WI38 (cell line): ENCODE data around the gene LRRC7.

Experiments
- H3K4me3 ChIP-seq: 2 replicates; pipeline ENCODE4 v1.5.1; 2011; ENCODE audit warnings: low read depth, mild to moderate bottlenecking, control low read depth, low read length
- TF ChIP-seq, protein P1 (sequence below): IDR thresholded peaks from 2 replicates; pipeline ENCODE4 v1.5.1; 2012; ENCODE audit warnings: low read depth, mild to moderate bottlenecking, control low read depth, low read length

LRRC7 gene

DNA sequence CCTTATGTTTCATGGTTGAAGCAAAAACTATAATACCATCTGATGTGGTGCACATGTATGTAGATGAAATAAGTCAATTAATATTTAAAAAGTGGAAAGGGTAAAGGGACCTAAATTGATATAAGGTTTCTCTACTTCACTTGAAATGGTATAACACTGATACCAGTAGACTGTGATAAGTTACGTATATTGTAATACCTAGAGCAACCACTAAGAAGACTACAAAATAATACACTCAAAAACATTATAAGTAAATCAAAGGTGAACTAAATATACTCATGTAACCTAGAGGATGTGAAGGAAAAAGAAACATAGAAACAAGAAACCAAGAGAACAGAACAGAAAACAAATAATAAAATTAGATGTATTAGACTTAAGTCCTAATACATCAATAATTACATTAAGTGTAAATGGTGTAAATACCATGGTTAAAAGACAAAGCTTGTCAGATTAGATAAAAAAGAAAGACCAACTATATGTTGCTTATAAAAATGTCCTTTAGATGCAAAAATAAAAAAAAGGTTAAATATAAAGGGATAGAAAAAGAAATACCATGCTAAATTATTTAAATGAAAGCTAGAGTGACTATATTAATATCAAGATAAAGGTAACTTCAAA, 118.8 kb downstream of the LRRC7 start:
- H3K4me3 ChIP-seq = no peak overlapping the region
- TF ChIP-seq, protein P1, sequence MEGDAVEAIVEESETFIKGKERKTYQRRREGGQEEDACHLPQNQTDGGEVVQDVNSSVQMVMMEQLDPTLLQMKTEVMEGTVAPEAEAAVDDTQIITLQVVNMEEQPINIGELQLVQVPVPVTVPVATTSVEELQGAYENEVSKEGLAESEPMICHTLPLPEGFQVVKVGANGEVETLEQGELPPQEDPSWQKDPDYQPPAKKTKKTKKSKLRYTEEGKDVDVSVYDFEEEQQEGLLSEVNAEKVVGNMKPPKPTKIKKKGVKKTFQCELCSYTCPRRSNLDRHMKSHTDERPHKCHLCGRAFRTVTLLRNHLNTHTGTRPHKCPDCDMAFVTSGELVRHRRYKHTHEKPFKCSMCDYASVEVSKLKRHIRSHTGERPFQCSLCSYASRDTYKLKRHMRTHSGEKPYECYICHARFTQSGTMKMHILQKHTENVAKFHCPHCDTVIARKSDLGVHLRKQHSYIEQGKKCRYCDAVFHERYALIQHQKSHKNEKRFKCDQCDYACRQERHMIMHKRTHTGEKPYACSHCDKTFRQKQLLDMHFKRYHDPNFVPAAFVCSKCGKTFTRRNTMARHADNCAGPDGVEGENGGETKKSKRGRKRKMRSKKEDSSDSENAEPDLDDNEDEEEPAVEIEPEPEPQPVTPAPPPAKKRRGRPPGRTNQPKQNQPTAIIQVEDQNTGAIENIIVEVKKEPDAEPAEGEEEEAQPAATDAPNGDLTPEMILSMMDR = no peak

DNA sequence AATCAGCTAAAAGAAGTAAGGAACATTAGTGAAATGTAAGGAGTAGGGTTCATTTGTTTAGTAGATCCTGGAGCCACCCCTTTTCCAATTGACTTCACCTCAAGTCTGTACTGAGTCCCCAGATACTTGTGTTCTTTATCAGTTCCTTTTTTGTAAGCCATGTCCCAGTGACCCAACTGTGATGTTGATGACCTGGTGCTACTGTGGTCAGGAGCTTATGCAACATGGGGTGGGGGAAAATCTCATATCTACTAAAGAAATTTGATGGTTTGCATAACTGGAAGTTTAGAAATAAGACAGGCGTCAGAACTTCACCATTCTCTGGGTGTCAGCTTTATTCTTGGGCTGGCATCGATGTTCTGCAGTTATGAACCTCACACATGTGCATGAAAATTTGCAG, 120.5 kb downstream of the LRRC7 start:
- H3K4me3 ChIP-seq = no peak overlapping the region
- TF ChIP-seq, protein P1 = no peak

DNA sequence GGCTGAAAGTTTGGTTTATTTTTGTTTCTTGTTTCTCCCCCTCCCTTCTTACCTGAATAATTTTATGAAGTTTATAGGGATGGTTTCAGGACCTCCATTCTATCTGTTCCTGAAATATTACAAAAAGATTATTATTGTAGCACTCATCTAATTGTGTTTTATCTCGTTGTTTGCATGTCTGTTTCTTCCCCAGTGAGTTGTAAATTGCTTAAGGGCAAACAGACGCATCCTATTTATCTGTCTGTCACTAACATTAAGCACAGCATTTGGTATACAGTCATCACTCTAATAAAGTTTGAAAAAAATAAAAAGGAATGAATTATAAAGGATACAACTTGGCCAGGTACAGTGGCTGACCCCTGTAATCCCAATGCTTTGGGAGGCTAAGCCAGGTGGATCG, 123.5 kb downstream of the LRRC7 start:
- H3K4me3 ChIP-seq = no peak overlapping the region
- TF ChIP-seq, protein P1 = no peak

DNA sequence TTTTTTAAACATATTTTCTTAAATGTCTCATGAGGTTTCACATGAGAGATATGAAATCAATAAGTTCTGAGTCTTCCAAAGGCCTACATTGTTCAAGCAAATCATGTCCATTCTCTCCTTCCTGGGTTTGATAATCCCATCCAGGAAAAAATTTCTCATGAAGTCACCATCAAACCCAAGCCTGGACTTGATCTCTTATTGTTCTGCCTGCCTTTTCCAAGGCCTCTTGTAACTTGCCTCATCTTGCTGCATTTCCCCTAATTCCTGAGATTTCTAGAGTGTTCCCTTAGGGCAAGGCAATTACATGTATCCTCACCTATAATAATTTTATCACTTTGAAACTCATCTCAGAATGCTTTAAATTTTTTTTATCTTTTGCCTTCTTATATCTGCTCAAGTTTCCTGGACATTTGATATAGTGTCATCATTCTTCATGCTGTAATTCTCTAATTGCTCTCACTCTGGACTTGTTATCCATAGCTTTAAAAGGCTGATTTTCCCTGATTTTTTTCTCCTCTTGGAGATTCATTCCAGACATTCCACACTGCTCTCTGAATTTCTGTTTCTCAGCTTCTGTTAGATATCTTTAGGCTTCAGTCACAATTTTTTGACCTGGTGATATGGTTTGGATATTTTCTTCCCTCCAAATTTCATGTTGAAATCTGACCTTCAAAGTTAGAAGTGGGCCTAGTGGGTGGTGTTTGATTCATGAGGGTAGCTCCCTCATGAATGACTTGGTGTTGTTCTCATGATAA, 126.4 kb downstream of the LRRC7 start:
- TF ChIP-seq, protein P1 = no peak
- H3K4me3 ChIP-seq = no peak overlapping the region

DNA sequence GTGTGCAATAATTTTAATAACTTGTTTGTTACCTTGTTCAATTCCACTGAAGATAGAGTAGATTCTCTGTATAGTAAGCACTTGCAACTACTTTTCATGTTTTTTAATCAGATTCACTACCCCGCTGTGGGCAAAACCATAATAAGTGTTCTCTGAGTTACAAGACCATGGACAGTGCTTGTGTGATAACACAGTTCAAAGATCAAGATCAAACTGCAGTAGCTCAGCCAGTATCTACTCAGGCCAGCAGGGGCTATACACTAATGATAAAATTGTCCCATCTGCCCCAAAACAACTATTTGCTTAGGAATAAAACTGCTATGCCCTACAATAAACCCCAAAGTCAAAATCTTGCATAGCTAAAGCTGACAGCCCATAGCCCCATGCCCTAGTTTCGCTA, 129.6 kb downstream of the LRRC7 start:
- H3K4me3 ChIP-seq = no peak overlapping the region
- TF ChIP-seq, protein P1 = no peak

DNA sequence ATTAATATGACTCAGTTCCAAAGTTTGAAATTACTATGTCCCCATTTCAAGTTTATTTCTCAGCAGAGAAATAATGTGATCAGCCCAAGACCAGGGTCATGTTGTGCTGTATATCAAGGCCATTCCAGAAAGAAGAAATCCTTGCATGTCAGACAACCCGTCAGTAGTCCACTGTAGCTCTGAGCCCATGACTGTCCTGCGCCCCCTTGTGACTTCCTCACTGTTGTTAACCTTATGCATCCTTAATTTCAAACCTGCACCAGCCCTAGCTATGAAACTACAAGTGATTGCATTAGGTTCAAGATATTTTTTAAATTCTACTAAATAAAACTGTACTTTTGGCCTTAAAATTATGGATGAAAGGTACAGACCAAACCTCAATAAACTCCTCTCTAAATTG, 133.0 kb downstream of the LRRC7 start:
- H3K4me3 ChIP-seq = no peak overlapping the region
- TF ChIP-seq, protein P1 = no peak

DNA sequence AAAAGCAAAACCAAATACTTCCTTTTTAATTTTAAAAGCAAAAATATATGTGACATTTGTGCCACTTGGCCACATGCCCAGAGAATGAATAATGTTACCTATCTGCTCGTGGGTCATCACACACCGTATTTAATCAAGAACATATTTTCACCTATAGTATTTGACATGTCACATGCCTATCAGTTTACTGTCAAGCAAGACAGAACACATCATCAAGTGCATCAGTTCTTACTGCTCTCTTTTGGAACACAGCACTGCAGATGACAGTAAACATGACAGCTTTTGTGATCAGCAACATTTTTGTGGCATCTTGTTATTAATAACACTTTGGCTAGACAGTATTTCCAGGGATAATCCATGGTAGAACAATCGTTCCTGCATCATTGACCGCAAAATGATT, 134.4 kb downstream of the LRRC7 start:
- TF ChIP-seq, protein P1 = no peak
- no peak overlapping the region for H3K4me3 ChIP-seq
